ENCODE measurements around the gene UBE2J2.

GRCh38 chr1:1240348-1240732, 33.3 kb downstream of the UBE2J2 start:
- no peak for TF ChIP-seq POLR2A (IDR thresholded peaks at IDR 0.05)
- TF ChIP-seq, protein P1, sequence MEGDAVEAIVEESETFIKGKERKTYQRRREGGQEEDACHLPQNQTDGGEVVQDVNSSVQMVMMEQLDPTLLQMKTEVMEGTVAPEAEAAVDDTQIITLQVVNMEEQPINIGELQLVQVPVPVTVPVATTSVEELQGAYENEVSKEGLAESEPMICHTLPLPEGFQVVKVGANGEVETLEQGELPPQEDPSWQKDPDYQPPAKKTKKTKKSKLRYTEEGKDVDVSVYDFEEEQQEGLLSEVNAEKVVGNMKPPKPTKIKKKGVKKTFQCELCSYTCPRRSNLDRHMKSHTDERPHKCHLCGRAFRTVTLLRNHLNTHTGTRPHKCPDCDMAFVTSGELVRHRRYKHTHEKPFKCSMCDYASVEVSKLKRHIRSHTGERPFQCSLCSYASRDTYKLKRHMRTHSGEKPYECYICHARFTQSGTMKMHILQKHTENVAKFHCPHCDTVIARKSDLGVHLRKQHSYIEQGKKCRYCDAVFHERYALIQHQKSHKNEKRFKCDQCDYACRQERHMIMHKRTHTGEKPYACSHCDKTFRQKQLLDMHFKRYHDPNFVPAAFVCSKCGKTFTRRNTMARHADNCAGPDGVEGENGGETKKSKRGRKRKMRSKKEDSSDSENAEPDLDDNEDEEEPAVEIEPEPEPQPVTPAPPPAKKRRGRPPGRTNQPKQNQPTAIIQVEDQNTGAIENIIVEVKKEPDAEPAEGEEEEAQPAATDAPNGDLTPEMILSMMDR (IDR thresholded peaks at IDR 0.05) = no peak
